Dedifferentiated amniotic fluid mesenchymal stem cell (primary cell): Measurements from ENCODE around the gene FSHR.

Experiments
- DNase-seq: peaks from one replicate; pipeline ENCODE4 v3.0.0-alpha.2; 2016; ENCODE audit errors: extremely low spot score

FSHR gene

GRCh38 chr2:49154140-49154539 lies at the start of gene FSHR:
Gene FSHR (minus strand): TSS chr2:49154515. CDS start chr2:49154417, 98 bp downstream.
- no peak for DNase-seq

GRCh38 chr2:49199266-49199665 lies 45.0 kb upstream of the FSHR start:
- DNase-seq: no peak

GRCh38 chr2:49194701-49195100 lies 40.4 kb upstream of the FSHR start:
- DNase-seq: no peak

- no peak for DNase-seq
Observed at GRCh38 chr2:49192036-49192435, 37.7 kb upstream of the FSHR start.

GRCh38 chr2:49189512-49190225 lies 35.4 kb upstream of the FSHR start:
- no peak for DNase-seq

GRCh38 chr2:49186050-49186648 lies 31.8 kb upstream of the FSHR start:
- DNase-seq: no peak

GRCh38 chr2:49178656-49179055 lies 24.3 kb upstream of the FSHR start:
- DNase-seq: no peak

- no peak for DNase-seq
Observed at GRCh38 chr2:49177194-49177593, 22.9 kb upstream of the FSHR start.

GRCh38 chr2:49175831-49176230 lies 21.5 kb upstream of the FSHR start:
- no peak for DNase-seq

GRCh38 chr2:49174750-49175149 lies 20.4 kb upstream of the FSHR start:
- no peak for DNase-seq

GRCh38 chr2:49167131-49167530 lies 12.8 kb upstream of the FSHR start:
- no peak for DNase-seq

- no peak for DNase-seq
Observed at GRCh38 chr2:49165662-49166061, 11.3 kb upstream of the FSHR start.

- no peak for DNase-seq
Observed at GRCh38 chr2:49164729-49165128, 10.4 kb upstream of the FSHR start.

- DNase-seq: no peak
Observed at GRCh38 chr2:49162151-49162550, 7.8 kb upstream of the FSHR start.

GRCh38 chr2:49154891-49155290 lies 576 bp upstream of the FSHR start:
- no peak for DNase-seq

GRCh38 chr2:49153252-49153651 lies 1.1 kb downstream of the FSHR start:
- DNase-seq: no peak

GRCh38 chr2:49152824-49153223 lies 1.5 kb downstream of the FSHR start:
- DNase-seq: no peak

GRCh38 chr2:49146401-49146800 lies 7.9 kb downstream of the FSHR start:
- no peak for DNase-seq

- no peak for DNase-seq
Observed at GRCh38 chr2:49131801-49132200, 22.5 kb downstream of the FSHR start.

GRCh38 chr2:49129034-49129433 lies 25.3 kb downstream of the FSHR start:
- no peak for DNase-seq

GRCh38 chr2:49123600-49123999 lies 30.7 kb downstream of the FSHR start:
- DNase-seq: no peak

GRCh38 chr2:49122107-49122506 lies 32.2 kb downstream of the FSHR start:
- no peak for DNase-seq

GRCh38 chr2:49113046-49113445 lies 41.3 kb downstream of the FSHR start:
- no peak for DNase-seq

GRCh38 chr2:49111456-49111855 lies 42.9 kb downstream of the FSHR start:
- no peak for DNase-seq
